Keratinocyte (primary cell): ENCODE data around the gene BEST1. TPM values are rescaled to one million over a fixed set of nuclear protein-coding genes. Genes with fewer than 3 reads are reported as not detected.

ENCODE experiments used
- DNase-seq: peaks from one replicate; pipeline ENCODE4 v3.0.0-alpha.2; 2011; ENCODE audit warnings: low read depth, missing footprints, low spot score
- FAIRE-seq: peaks from 2 replicates; lab custom pipeline; 2011; peaks lifted over from hg19 to GRCh38; lab: Jason Lieb, UNC
- H2AFZ ChIP-seq: 2 replicates; pipeline ENCODE4 v1.6.0; 2012; ENCODE audit warnings: low read length, control low read depth, inconsistent platforms; ENCODE audit not compliant: control insufficient read depth
- H3K27ac ChIP-seq: 2 replicates; pipeline ENCODE4 v1.5.1; 2011; ENCODE audit warnings: low read length; ENCODE audit not compliant: control insufficient read depth, insufficient read depth
- H3K27me3 ChIP-seq: 3 replicates; pipeline ENCODE4 v1.6.0; 2011; ENCODE audit warnings: low read length; ENCODE audit not compliant: control insufficient read depth, insufficient read depth; ENCODE audit errors: extremely low read depth
- H3K36me3 ChIP-seq, 2 experiments: 2 replicates in 1 of 2; 3 replicates in 1 of 2; pipeline ENCODE4 v1.5.1; 2011; ENCODE audit warnings: low read length in 2 of 2, mild to moderate bottlenecking in 1 of 2; ENCODE audit not compliant: control insufficient read depth in 2 of 2, insufficient read depth in 2 of 2; ENCODE audit errors: extremely low read depth in 1 of 2
- H3K4me1 ChIP-seq: 3 replicates; pipeline ENCODE4 v1.5.1; 2011; ENCODE audit warnings: low read length; ENCODE audit not compliant: control insufficient read depth, insufficient read depth; ENCODE audit errors: extremely low read depth
- H3K4me2 ChIP-seq: 3 replicates; pipeline ENCODE4 v1.6.0; 2011; ENCODE audit warnings: low read depth, low read length; ENCODE audit not compliant: control insufficient read depth, insufficient read depth; ENCODE audit errors: extremely low read depth
- H3K4me3 ChIP-seq, 3 experiments: fragments of 200-600 bp in 1 of 3; sonication (generic) in 1 of 3; 2 replicates in 2 of 3; 3 replicates in 1 of 3; pipeline ENCODE4 v1.5.1; 2011 to 2016; ENCODE audit warnings: low read length in 3 of 3, mild to moderate bottlenecking in 3 of 3, control low read depth in 2 of 3, inconsistent platforms in 1 of 3, low read depth in 1 of 3, mixed read lengths in 1 of 3, mixed run types in 1 of 3, moderate library complexity in 1 of 3; ENCODE audit not compliant: control insufficient read depth in 2 of 3, insufficient read depth in 2 of 3; ENCODE audit errors: extremely low read depth in 1 of 3
- H3K79me2 ChIP-seq: 2 replicates; pipeline ENCODE4 v1.6.0; 2012; ENCODE audit warnings: low read length; ENCODE audit not compliant: control insufficient read depth, insufficient read depth
- H3K9ac ChIP-seq: 3 replicates; pipeline ENCODE4 v1.6.0; 2011; ENCODE audit warnings: low read length; ENCODE audit not compliant: control insufficient read depth, insufficient read depth; ENCODE audit errors: extremely low read depth
- H3K9me1 ChIP-seq: 3 replicates; pipeline ENCODE4 v1.6.0; 2011; ENCODE audit warnings: low read length; ENCODE audit not compliant: control insufficient read depth, insufficient read depth; ENCODE audit errors: extremely low read depth
- H3K9me3 ChIP-seq: 2 replicates; pipeline ENCODE4 v1.5.1; 2012; ENCODE audit warnings: low read depth, low read length; ENCODE audit not compliant: control insufficient read depth
- H4K20me1 ChIP-seq: 3 replicates; pipeline ENCODE4 v1.6.0; 2011; ENCODE audit warnings: low read length; ENCODE audit not compliant: control insufficient read depth, insufficient read depth; ENCODE audit errors: extremely low read depth
- EZH2 ChIP-seq: IDR thresholded peaks from one replicate; pipeline ENCODE4 v1.6.1; 2012; ENCODE audit warnings: inconsistent platforms, mild to moderate bottlenecking, low read length, moderate library complexity
- dilution Hi-C: fragments of 300-500 bp; cut with MboI; formaldehyde crosslinking; loops from one replicate; pipeline ENCODE4 v1.7.0; 2020; ENCODE audit warnings: low sequenced_read_pairs; ENCODE audit not compliant: extremely low pct_ligation_motif_present
- polyA plus RNA-seq, 5 experiments: library from polyadenylated mRNA; depleted of rRNA in 3 of 5; stranded (reverse) in 3 of 5; stranded (forward) in 1 of 5; unstranded in 1 of 5; fragments of >200 nt; gene quantifications; 1 replicate in 1 of 5; 2 replicates in 3 of 5; 3 replicates in 1 of 5; pipeline versions ENCODE4 v1.2.1 to v1.2.3, GENCODE V29; 2011 to 2012; ENCODE audit warnings: missing spikeins in 2 of 5, low read depth in 1 of 5, low replicate concordance in 1 of 5
- TF ChIP-seq, protein P1 (sequence below), 3 experiments: IDR thresholded peaks in 1 of 3; conservative IDR thresholded peaks in 1 of 3; optimal IDR thresholded peaks in 1 of 3; 2 replicates in 2 of 3; 3 replicates in 1 of 3; pipeline versions ENCODE3 to v1.5.1; 2011; ENCODE audit warnings: low read length in 3 of 3, mild to moderate bottlenecking in 3 of 3, moderate library complexity in 2 of 3, control low read depth in 1 of 3, inconsistent platforms in 1 of 3; ENCODE audit not compliant: insufficient read depth in 2 of 3; ENCODE audit errors: extremely low read depth in 1 of 3

Gene BEST1
- polyA plus RNA-seq, 1 donor (not counting 4 experiments of a cell fraction or from before 2014, with no cell fraction given): 0.13 TPM

DNA sequence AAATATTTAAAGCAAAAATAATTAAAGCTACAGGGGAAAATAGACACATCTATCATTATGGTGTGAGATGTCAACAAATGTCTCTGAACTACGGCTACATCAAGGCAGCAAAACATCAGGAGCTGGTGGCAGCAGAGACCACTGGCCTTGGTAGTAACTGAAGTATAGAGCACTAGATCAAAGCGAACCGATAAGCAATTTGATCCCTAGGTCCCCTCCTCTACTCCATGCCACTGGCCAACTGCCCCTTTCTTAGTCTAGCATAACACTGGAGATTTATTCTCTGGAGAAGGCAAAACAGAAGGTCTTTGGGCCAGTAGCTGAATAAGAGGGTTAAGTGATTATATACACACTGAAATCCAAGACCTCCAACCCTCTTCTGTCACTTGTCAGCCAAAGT, 19.2 kb upstream of the BEST1 start:
- no peaks in the 10 kb centered on the region for H4K20me1 ChIP-seq
- H3K4me1 ChIP-seq: no peaks in the 10 kb centered on the region
- no peaks in the 10 kb centered on the region for H3K9me3 ChIP-seq
- no peaks in the 10 kb centered on the region for H3K36me3 ChIP-seq
- H3K79me2 ChIP-seq: no peaks in the 10 kb centered on the region
- H3K9ac ChIP-seq: no peak overlapping the region
- DNase-seq: no peak
- no peak overlapping the region for H3K4me3 ChIP-seq
- no peaks in the 10 kb centered on the region for H3K9me1 ChIP-seq
- no peak overlapping the region for H3K27ac ChIP-seq
- H3K27me3 ChIP-seq: no peaks in the 10 kb centered on the region
- no peak overlapping the region for H3K4me2 ChIP-seq
- TF ChIP-seq EZH2: no peak
- TF ChIP-seq, protein P1, sequence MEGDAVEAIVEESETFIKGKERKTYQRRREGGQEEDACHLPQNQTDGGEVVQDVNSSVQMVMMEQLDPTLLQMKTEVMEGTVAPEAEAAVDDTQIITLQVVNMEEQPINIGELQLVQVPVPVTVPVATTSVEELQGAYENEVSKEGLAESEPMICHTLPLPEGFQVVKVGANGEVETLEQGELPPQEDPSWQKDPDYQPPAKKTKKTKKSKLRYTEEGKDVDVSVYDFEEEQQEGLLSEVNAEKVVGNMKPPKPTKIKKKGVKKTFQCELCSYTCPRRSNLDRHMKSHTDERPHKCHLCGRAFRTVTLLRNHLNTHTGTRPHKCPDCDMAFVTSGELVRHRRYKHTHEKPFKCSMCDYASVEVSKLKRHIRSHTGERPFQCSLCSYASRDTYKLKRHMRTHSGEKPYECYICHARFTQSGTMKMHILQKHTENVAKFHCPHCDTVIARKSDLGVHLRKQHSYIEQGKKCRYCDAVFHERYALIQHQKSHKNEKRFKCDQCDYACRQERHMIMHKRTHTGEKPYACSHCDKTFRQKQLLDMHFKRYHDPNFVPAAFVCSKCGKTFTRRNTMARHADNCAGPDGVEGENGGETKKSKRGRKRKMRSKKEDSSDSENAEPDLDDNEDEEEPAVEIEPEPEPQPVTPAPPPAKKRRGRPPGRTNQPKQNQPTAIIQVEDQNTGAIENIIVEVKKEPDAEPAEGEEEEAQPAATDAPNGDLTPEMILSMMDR (optimal IDR thresholded peaks at IDR 0.05 in 1 of 3, IDR thresholded peaks at IDR 0.05 in 1 of 3, conservative IDR thresholded peaks at IDR 0.05 in 1 of 3; ENCODE audit: extremely low read depth in 1 of 3, insufficient read depth in 2 of 3, low read length in 3 of 3): no peak
- FAIRE-seq: no peak
- dilution Hi-C loops: no loop called here
- H2AFZ ChIP-seq: no peak overlapping the region

DNA sequence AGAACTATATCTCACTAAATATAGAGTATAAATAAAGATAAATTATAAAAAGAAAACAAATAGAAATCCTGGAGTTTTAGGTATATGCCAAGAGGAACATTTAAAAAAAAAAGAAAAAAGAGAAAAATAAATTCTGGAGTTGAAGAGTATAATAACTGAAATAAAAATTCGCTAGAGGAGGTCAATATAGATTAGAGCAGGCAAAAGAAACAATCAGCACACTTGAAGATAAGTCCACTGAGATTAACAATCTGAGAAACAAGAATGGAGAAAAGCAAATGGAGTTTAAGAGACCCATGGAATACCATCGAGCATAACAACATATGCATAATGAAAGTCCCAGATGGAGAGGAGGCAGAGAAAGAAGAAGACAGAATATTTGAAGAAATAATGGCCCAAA, 14.3 kb upstream of the BEST1 start:
- no peaks in the 10 kb centered on the region for H3K4me1 ChIP-seq
- no peak overlapping the region for H3K4me2 ChIP-seq
- dilution Hi-C loops: no loop called here
- DNase-seq (no peak), FAIRE-seq (no peak)
- no peak overlapping the region for H3K9ac ChIP-seq
- no peaks in the 10 kb centered on the region for H3K9me1 ChIP-seq
- H3K27me3 ChIP-seq: no peaks in the 10 kb centered on the region
- H3K79me2 ChIP-seq: no peaks in the 10 kb centered on the region
- H2AFZ ChIP-seq: no peak overlapping the region
- no peaks in the 10 kb centered on the region for H4K20me1 ChIP-seq
- no peaks in the 10 kb centered on the region for H3K36me3 ChIP-seq
- H3K9me3 ChIP-seq: no peaks in the 10 kb centered on the region
- TF ChIP-seq EZH2: no peak
- TF ChIP-seq, protein P1 (optimal IDR thresholded peaks at IDR 0.05 in 1 of 3, IDR thresholded peaks at IDR 0.05 in 1 of 3, conservative IDR thresholded peaks at IDR 0.05 in 1 of 3; ENCODE audit: extremely low read depth in 1 of 3, insufficient read depth in 2 of 3, low read length in 3 of 3): no peak
- no peak overlapping the region for H3K27ac ChIP-seq
- H3K4me3 ChIP-seq: no peak overlapping the region
